Muscle of back (tissue), 13 donors: ENCODE results near the gene CCDC192. TPM values are rescaled to one million over a fixed set of nuclear protein-coding genes. Genes with fewer than 3 reads are reported as not detected.
"Not testable (repeated sequence)": the region's sequence is repeated elsewhere in the genome, so short reads cannot be mapped to it uniquely, and the experiment has no call there.

Experiments used
- DNase-seq, 3 donors: peaks; one replicate each; pipeline versions ENCODE4 v3.0.0 to v3.0.0-alpha.2; 2013
- long read RNA-seq, 9 donors: transcript quantifications; one replicate each; lab custom pipeline, GENCODE V29; 2026
- polyA plus RNA-seq, 10 donors: library from polyadenylated mRNA; unstranded; fragments of 120-200 nt; gene quantifications; one replicate each; pipeline ENCODE4 v1.2.1, GENCODE V29; 2013; ENCODE audit not compliant: insufficient read length in 10 of 10

CCDC192 gene
- 1 to 10 TPM in 4 of 10 donors, under 1 TPM in 6; 0.24 to 1.2 (median 0.49) TPM for polyA plus RNA-seq
- long read RNA-seq, donor 1, result 0 reads
- long read RNA-seq, donor 2, result 0 reads
- long read RNA-seq, donor 3, result 0 reads
- long read RNA-seq, donor 4, result 0 reads
- long read RNA-seq, donor 5, result 0 reads
- long read RNA-seq, donor 6, result 0 reads
- long read RNA-seq, donor 7, partial matches to known transcripts, result 0 of 5 reads
- long read RNA-seq, donor 7, other reads (novel, unspliced or antisense), result 5 of 5 reads
- long read RNA-seq, donor 8, result 0 reads
- long read RNA-seq, donor 9, result 0 reads

- DNase-seq, result peak in 1 of 3 donors; percentile 41
Observed at GRCh38 chr5:127702926-127703561, at the start of gene CCDC192. CCDC192 (plus strand) TSS chr5:127703391; CDS start chr5:127703446, 55 bp downstream.

DNA sequence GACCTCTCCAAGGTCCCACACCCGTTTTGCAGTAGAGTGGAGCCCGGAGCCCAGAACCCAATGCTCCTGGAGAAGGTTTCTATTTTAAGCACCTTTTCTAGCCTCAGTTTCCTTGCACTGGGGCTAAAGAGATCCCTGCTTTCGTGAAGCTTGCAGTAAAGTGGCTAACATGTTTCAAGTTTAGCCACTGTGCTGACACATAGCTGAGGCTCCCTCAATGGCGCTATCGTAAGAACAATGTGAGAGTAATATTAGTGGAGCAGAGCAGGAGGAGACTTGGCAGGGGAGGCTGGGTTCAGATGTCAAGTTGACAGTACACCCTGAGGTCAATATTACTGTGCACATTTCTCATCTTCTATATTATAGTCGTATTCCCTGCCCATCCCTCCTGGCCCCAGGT lies 46.4 kb upstream of the CCDC192 start:
- DNase-seq, result no peak

GRCh38 chr5:127660047-127660733 lies 43.0 kb upstream of the CCDC192 start:
- peak in 1 of 3 donors; percentile 40 for DNase-seq

- no peak for DNase-seq
Observed at GRCh38 chr5:127664093-127664492, 39.1 kb upstream of the CCDC192 start.

- no peak for DNase-seq
Observed at GRCh38 chr5:127665641-127666040, 37.5 kb upstream of the CCDC192 start.

DNA sequence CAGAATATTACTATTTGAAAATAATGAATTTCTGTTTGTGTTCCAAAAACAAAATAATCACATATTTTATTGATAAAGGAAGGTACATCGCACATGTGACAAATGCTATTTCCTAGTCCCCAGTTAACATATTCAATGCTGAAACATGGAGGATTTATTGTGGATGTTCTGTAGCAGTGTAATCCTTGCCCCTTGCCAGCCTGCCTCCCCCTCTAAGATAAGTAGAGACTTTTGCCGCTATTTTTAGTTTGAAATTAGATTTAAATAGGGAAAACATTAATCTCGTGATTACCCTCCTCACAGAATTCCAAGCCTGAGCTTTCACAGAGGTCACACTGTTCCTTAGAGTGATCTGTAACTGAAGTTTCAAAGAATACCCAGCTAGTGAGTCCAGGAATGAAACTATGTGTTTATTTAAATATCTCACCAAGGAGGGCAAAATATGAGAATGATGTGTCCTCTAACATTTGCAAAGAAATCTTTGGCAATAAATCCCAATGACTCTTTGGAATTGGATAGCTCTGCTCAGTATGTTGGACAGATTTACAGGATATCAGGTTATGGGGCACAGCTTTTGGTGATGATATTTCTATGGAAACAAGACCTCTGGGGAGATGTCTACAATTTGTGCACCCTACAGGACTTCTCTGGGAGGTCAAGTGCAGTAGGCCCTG lies 37.0 kb upstream of the CCDC192 start:
- no peak for DNase-seq

GRCh38 chr5:127667926-127668325 lies 35.3 kb upstream of the CCDC192 start:
- no peak for DNase-seq

DNA sequence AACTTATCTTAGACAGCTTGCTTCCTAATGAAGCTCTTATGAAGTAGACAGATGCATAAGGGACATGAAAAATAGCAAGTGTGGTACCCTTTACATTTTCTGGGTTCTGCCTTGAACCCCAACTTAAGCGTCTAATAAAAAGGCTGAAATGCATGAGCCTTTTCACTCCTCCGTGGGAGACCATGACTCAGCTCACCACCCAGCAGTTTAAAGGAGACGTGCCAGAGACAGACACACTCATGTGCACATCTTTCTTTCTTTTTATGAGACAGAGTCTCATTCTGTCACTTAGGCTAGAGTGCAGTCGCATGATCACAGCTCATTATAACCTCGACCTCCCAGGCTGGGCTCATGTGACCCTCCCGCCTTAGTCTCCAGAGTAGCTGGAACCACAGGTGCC lies 32.0 kb upstream of the CCDC192 start:
- DNase-seq, result no peak

GRCh38 chr5:127673117-127673800 lies 29.9 kb upstream of the CCDC192 start:
- no peak for DNase-seq

DNA sequence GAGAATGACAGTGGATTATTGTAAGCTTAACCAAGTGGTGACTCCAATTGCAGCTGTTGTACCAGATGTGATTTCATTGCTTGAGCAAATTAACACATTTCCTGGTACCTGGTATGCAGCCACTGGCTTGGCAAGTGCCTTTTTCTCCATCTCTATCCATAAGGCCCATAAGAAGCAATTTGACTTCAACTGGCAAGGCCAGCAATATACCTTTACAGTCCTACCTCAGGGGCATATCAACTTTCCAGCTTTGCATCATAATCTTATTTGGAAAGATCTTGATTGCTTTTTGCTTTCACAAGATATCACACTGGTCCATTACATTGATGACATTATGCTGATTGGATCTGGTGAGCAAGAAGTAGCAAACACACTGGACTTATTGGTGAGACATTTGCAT lies 26.2 kb upstream of the CCDC192 start:
- not testable (repeated sequence) for DNase-seq

DNA sequence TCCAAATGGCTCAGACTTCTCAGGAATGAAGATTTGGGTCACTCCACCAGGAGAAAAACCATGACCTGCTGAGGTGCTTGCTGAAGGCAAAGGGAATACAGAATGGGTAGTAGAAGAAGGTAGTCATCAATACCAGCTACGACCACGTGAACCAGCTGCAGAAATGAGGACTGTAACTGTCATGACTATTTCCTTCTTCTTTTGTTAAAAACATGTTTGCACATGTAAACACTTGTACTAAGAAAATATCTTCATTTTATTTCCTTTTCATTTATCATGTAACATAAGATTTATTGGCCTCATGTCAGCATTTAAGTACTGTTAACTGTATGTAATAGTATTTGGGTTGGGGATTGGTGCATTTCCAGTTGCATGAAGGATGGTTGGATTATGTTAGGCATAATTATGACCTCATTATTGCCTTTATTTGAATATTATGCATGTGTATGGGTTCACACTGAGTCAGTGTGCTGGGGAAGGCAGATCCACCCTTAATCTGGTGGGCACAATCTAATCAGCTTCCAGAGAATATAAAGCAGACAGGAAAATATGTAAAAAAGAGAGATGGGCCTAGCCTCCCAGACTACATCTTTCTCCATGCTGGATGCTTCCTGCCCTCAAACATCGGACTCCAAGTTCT lies 23.4 kb upstream of the CCDC192 start:
- not testable (repeated sequence) for DNase-seq

GRCh38 chr5:127680595-127680994 lies 22.6 kb upstream of the CCDC192 start:
- no peak for DNase-seq

- DNase-seq, result peak in 1 of 3 donors; percentile 32
Observed at GRCh38 chr5:127683008-127683407, 20.2 kb upstream of the CCDC192 start.

- peak in 1 of 3 donors; percentile 15 for DNase-seq
Observed at GRCh38 chr5:127684726-127685467, 18.3 kb upstream of the CCDC192 start.

- no peak for DNase-seq
Observed at GRCh38 chr5:127685662-127686061, 17.5 kb upstream of the CCDC192 start.

DNA sequence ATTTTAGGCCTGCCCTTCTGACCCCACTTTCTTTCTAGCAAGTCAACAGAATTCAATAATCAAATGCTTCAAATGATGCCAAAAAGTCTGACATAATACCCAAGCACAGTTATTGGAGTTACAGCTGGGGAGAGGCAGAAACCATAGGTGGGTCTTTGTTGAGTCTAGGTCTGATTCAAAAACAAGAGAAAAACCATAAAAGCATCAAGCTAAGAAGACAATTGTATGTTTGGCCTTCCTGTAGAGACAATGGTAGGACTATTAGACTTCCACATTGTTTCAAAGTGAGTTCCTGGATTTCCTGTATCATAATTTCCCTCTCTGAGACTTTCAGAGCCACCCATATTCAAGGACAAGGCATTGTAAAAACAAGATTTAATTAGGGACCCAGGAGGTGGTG lies 16.8 kb upstream of the CCDC192 start:
- DNase-seq, result no peak

- DNase-seq, result no peak
Observed at GRCh38 chr5:127694518-127695171, 8.5 kb upstream of the CCDC192 start.

- DNase-seq, result peak; percentile 19 to 53 (median 19)
Observed at GRCh38 chr5:127695346-127695745, 7.8 kb upstream of the CCDC192 start.

- DNase-seq, result peak in 1 of 3 donors; percentile 72
Observed at GRCh38 chr5:127696683-127697082, 6.5 kb upstream of the CCDC192 start.
